Transverse colon (tissue), 3 donors: ENCODE results near the gene SCYGR1.

Experiments
- POLR2A ChIP-seq: fragments of 450-650 bp; IDR thresholded peaks from one replicate; pipeline ENCODE4 v1.6.1; 2016; ENCODE audit warnings: antibody characterized with exemption, mild to moderate bottlenecking, moderate library complexity
- TF ChIP-seq, protein P1 (sequence below), 5 experiments: fragments of 200-600 bp in 3 of 5; fragments of 450-650 bp in 2 of 5; sonication (generic) in 3 of 5; IDR thresholded peaks; 1 replicate in 2 of 5; 2 replicates in 3 of 5; pipeline ENCODE4 v1.5.1; 2016 to 2017; ENCODE audit warnings: antibody characterized with exemption in 5 of 5, inconsistent platforms in 3 of 5, mild to moderate bottlenecking in 2 of 5, moderate library complexity in 1 of 5

DNA sequence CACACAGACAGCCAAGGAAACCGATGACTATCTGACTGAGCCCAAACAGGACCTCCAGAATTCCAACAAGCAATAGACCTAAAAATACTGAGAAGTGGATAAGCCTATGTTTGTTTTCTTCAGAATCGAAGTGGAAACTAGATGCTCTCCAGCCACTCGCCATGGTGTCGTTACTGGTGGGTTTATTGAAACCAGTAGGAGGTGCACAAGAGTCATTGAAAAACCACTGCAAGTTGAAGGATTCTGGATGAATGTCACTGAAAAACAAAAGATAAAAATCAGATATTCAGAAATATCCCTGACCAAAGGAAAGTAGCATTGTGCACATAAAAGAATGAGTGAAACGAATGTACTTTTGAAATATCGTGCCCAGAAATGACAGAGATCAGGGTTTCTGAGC, 24.0 kb downstream of the SCYGR1 start:
- TF ChIP-seq, protein P1, sequence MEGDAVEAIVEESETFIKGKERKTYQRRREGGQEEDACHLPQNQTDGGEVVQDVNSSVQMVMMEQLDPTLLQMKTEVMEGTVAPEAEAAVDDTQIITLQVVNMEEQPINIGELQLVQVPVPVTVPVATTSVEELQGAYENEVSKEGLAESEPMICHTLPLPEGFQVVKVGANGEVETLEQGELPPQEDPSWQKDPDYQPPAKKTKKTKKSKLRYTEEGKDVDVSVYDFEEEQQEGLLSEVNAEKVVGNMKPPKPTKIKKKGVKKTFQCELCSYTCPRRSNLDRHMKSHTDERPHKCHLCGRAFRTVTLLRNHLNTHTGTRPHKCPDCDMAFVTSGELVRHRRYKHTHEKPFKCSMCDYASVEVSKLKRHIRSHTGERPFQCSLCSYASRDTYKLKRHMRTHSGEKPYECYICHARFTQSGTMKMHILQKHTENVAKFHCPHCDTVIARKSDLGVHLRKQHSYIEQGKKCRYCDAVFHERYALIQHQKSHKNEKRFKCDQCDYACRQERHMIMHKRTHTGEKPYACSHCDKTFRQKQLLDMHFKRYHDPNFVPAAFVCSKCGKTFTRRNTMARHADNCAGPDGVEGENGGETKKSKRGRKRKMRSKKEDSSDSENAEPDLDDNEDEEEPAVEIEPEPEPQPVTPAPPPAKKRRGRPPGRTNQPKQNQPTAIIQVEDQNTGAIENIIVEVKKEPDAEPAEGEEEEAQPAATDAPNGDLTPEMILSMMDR (IDR thresholded peaks at IDR 0.05), result peak in 2 of 5 experiments; percentile 11 to 12
- TF ChIP-seq POLR2A, result no peak
